ENCODE results near the gene CEBPZOS. TPM values are rescaled to one million over a fixed set of nuclear protein-coding genes. Genes with fewer than 3 reads are reported as not detected.

CEBPZOS gene
- total RNA-seq, 1 experiment from 2014 or later = 46.8 TPM

DNA sequence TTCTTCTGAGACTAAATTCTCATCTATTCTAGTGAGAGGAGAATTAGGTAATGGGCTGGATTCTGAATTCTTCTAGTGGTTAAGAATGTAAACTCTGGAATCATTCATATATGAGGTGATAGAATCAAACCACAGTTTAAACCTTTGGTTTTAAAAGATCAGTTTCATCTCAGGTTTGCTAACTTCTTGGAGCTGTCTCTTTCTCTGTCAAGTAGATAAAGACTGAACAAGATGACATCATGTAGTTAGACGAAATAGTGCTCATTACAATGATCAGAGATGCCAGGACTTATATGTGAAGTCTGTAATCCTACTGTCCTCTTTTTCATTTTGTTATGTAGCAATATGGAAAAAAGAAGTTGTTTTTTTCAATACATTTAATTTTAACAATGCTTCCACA, 4.9 kb downstream of the CEBPZOS start (continued):
- no peak for TF ChIP-seq ZFX (IDR thresholded peaks at IDR 0.05)
- no peak for TF ChIP-seq EZH2phosphoT487 (IDR thresholded peaks at IDR 0.05; ENCODE audit: borderline replicate concordance)

DNA sequence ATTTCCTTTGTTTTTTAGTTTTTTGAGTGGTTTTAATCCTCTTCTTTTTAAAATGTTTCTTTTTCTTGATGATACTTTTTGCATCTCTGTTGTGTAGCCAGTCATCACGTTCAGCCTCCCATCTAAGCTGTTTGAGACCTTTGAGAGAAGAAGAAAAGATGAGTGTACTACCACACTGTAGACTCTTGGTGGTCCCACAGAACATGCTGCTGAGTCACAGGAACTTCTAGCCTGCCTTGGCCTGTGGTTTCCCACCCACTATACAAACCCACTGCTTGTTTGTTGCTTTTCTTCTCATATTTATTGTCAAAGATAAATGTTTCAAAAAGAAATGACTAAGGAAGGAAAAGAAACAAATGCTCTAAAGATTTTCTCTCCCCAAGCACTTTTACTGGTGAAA, 5.5 kb downstream of the CEBPZOS start:
- ChIA-PET RAD21 (ENCODE audit: low non-redundant PET in 1 of 2, low total read pairs in 2 of 2, uncharacterized antibody in 2 of 2, unreplicated experiment in 2 of 2) (no interaction called here), CTCF (no interaction called here), POLR2A (no interaction called here)
- H3K4me2 ChIP-seq (ENCODE audit: low read length) = no peak overlapping the region
- peaks cover 5 to 10% of the 10 kb centered on the region in 2 experiments; a peak in 2 of 4 replicates for H3K4me1 ChIP-seq (ENCODE audit: control insufficient read depth in 1 of 2, insufficient read depth in 2 of 2, low read length in 2 of 2)
- no peaks in the 10 kb centered on the region for H3K9me2 ChIP-seq (ENCODE audit: insufficient read depth)
- no peak overlapping the region for H2AFZ ChIP-seq (ENCODE audit: low read depth, low read length, poor library complexity, severe bottlenecking)
- intact Hi-C loops (cut with micrococcal nuclease) = no loop called here
- TF ChIP-seq, protein P1, sequence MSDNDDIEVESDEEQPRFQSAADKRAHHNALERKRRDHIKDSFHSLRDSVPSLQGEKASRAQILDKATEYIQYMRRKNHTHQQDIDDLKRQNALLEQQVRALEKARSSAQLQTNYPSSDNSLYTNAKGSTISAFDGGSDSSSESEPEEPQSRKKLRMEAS (IDR thresholded peaks at IDR 0.05) = no peak
- TF ChIP-seq SP1 (IDR thresholded peaks at IDR 0.05; ENCODE audit: low read depth) (no peak), EZH2 (IDR thresholded peaks at IDR 0.05) (no peak), EZH2phosphoT487 (IDR thresholded peaks at IDR 0.05; ENCODE audit: borderline replicate concordance) (no peak), FOSL1 (IDR thresholded peaks at IDR 0.05; ENCODE audit: low read depth) (no peak), POLR2AphosphoS5 (IDR thresholded peaks at IDR 0.05; ENCODE audit: low read depth, low read length) (no peak), RAD21 (IDR thresholded peaks at IDR 0.05; ENCODE audit: low read depth) (no peak), ELF1 (IDR thresholded peaks at IDR 0.05; ENCODE audit: borderline replicate concordance, low read depth) (no peak)
- TF ChIP-seq, protein P2, sequence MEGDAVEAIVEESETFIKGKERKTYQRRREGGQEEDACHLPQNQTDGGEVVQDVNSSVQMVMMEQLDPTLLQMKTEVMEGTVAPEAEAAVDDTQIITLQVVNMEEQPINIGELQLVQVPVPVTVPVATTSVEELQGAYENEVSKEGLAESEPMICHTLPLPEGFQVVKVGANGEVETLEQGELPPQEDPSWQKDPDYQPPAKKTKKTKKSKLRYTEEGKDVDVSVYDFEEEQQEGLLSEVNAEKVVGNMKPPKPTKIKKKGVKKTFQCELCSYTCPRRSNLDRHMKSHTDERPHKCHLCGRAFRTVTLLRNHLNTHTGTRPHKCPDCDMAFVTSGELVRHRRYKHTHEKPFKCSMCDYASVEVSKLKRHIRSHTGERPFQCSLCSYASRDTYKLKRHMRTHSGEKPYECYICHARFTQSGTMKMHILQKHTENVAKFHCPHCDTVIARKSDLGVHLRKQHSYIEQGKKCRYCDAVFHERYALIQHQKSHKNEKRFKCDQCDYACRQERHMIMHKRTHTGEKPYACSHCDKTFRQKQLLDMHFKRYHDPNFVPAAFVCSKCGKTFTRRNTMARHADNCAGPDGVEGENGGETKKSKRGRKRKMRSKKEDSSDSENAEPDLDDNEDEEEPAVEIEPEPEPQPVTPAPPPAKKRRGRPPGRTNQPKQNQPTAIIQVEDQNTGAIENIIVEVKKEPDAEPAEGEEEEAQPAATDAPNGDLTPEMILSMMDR (IDR thresholded peaks at IDR 0.05 in 2 of 3, conservative IDR thresholded peaks at IDR 0.05 in 1 of 3; ENCODE audit: borderline replicate concordance in 1 of 3, insufficient read depth in 1 of 3, low read depth in 2 of 3, low read length in 2 of 3) = no peak
- TF ChIP-seq, protein P3, sequence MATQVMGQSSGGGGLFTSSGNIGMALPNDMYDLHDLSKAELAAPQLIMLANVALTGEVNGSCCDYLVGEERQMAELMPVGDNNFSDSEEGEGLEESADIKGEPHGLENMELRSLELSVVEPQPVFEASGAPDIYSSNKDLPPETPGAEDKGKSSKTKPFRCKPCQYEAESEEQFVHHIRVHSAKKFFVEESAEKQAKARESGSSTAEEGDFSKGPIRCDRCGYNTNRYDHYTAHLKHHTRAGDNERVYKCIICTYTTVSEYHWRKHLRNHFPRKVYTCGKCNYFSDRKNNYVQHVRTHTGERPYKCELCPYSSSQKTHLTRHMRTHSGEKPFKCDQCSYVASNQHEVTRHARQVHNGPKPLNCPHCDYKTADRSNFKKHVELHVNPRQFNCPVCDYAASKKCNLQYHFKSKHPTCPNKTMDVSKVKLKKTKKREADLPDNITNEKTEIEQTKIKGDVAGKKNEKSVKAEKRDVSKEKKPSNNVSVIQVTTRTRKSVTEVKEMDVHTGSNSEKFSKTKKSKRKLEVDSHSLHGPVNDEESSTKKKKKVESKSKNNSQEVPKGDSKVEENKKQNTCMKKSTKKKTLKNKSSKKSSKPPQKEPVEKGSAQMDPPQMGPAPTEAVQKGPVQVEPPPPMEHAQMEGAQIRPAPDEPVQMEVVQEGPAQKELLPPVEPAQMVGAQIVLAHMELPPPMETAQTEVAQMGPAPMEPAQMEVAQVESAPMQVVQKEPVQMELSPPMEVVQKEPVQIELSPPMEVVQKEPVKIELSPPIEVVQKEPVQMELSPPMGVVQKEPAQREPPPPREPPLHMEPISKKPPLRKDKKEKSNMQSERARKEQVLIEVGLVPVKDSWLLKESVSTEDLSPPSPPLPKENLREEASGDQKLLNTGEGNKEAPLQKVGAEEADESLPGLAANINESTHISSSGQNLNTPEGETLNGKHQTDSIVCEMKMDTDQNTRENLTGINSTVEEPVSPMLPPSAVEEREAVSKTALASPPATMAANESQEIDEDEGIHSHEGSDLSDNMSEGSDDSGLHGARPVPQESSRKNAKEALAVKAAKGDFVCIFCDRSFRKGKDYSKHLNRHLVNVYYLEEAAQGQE (IDR thresholded peaks at IDR 0.05; ENCODE audit: low read depth) = no peak
- peaks cover 29 to 48% of the 10 kb centered on the region in 2 experiments for H3K36me3 ChIP-seq (ENCODE audit: control insufficient read depth in 1 of 2, insufficient read depth in 2 of 2, low read length in 2 of 2)
- H3K4me3 ChIP-seq (replicated peaks in 1 of 2; ENCODE audit: low read depth in 1 of 2, low read length in 2 of 2) = no peak overlapping the region
- BruUV-seq (replicated peaks) = no TSS peak
- no peaks in the 10 kb centered on the region for H3K27me3 ChIP-seq (ENCODE audit: insufficient read depth, low read length)
- no peak overlapping the region for H3K27ac ChIP-seq (ENCODE audit: low read depth, low read length)
- no peaks in the 10 kb centered on the region; the same call in 1 of the 2 replicates for H4K20me1 ChIP-seq (ENCODE audit: insufficient read depth)
- H3K9me3 ChIP-seq (ENCODE audit: control insufficient read depth in 1 of 2, insufficient read depth in 1 of 2, low read depth in 1 of 2, low read length in 2 of 2) = no peaks in the 10 kb centered on the region
- ATAC-seq = no peak
- H3K79me2 ChIP-seq (ENCODE audit: insufficient read depth, low read length) = peaks cover 98% of the 10 kb centered on the region
- DNase-seq (ENCODE audit: low read depth, low spot score) = no peak
- no peak overlapping the region for H3K9ac ChIP-seq (ENCODE audit: low read length)
